Smooth muscle cell (in vitro differentiated cells): ENCODE results near the gene DNAH11. TPM values are rescaled to one million over a fixed set of nuclear protein-coding genes. Genes with fewer than 3 reads are reported as not detected.
A peak's percentile ranks its signal among the peaks of the same experiment; 100 is the strongest.
"Not testable (repeated sequence)": the region's sequence is repeated elsewhere in the genome, so short reads cannot be mapped to it uniquely, and the experiment has no call there.

Experiments
- DNase-seq: peaks from one replicate; lab custom pipeline; 2025; ENCODE audit not compliant: unreplicated experiment; lab: John Stamatoyannopoulos, UW
- H2AFZ ChIP-seq: fragments of 200-600 bp; sonication (generic); 2 replicates; pipeline ENCODE4 v1.6.0; 2016; ENCODE audit warnings: antibody characterized with exemption, low read depth, mild to moderate bottlenecking
- H3F3A ChIP-seq: fragments of 200-600 bp; sonication (generic); 2 replicates; pipeline ENCODE4 v1.6.0; 2017; ENCODE audit warnings: antibody characterized with exemption, low read depth
- H3K27ac ChIP-seq: fragments of 200-600 bp; sonication (generic); 2 replicates; pipeline ENCODE4 v1.5.1; 2016; ENCODE audit warnings: low read depth, mild to moderate bottlenecking
- H3K27me3 ChIP-seq: fragments of 200-600 bp; sonication (generic); 2 replicates; pipeline ENCODE4 v1.6.1; 2016; ENCODE audit warnings: low read depth, mild to moderate bottlenecking
- H3K36me3 ChIP-seq: fragments of 200-600 bp; sonication (generic); 2 replicates; pipeline ENCODE4 v1.5.1; 2016; ENCODE audit warnings: low read depth
- H3K4me1 ChIP-seq: fragments of 200-600 bp; sonication (generic); 2 replicates; pipeline ENCODE4 v1.5.1; 2016; ENCODE audit warnings: low read depth
- H3K4me2 ChIP-seq: fragments of 200-600 bp; sonication (generic); 2 replicates; pipeline ENCODE4 v1.6.0; 2016; ENCODE audit warnings: mild to moderate bottlenecking
- H3K4me3 ChIP-seq: fragments of 200-600 bp; sonication (generic); 2 replicates; pipeline ENCODE4 v1.5.1; 2016; ENCODE audit warnings: mild to moderate bottlenecking
- H3K79me2 ChIP-seq: fragments of 200-600 bp; sonication (generic); 2 replicates; pipeline ENCODE4 v1.6.0; 2016; ENCODE audit warnings: low read depth, mild to moderate bottlenecking
- H3K9ac ChIP-seq: fragments of 200-600 bp; sonication (generic); 2 replicates; pipeline ENCODE4 v1.6.0; 2016; ENCODE audit warnings: low read depth
- H3K9me3 ChIP-seq: fragments of 200-600 bp; sonication (generic); replicated peaks from 2 replicates; pipeline ENCODE4 v1.5.1; 2016; ENCODE audit warnings: low read depth
- H4K20me1 ChIP-seq: fragments of 200-600 bp; sonication (generic); 2 replicates; pipeline ENCODE4 v1.6.0; 2016; ENCODE audit warnings: low read depth
- CTCF ChIP-seq: fragments of 200-600 bp; sonication (generic); IDR thresholded peaks from 2 replicates; pipeline ENCODE4 v1.5.1; 2017; ENCODE audit warnings: borderline replicate concordance, mild to moderate bottlenecking, antibody characterized with exemption; ENCODE audit not compliant: insufficient read depth, poor library complexity, severe bottlenecking
- WGBS: methylation state at CpG from one replicate; pipeline ENCODE4 v1.1.7; 2016; ENCODE audit warnings: low lambda C conversion rate; 5-methylcytosine and 5-hydroxymethylcytosine counted together
- polyA plus RNA-seq: library from polyadenylated mRNA; unstranded; fragments of >200 nt; fragmentation: Nextera tagmentation; extraction: Ambion mirVana; gene quantifications from 2 replicates; pipeline ENCODE4 v1.2.1, GENCODE V29; 2016
- total RNA-seq: library from RNA; depleted of rRNA; stranded (reverse); fragments of >200 nt; gene quantifications from 2 replicates; pipeline ENCODE4 v1.2.3, GENCODE V29; 2014

The DNAH11 gene
- total and polyA plus RNA-seq, 2 experiments from 2014 or later, result 0.22 to 0.63 TPM

- Histone ChIP-seq H3K27ac (peak overlapping the region; percentile 80), H3K4me3 (no peak overlapping the region), H3K9ac (peak overlapping the region; percentile 45), H3K36me3 (no peaks in the 10 kb centered on the region), H2AFZ (peak overlapping the region; percentile 93), H3K4me1 (no peaks in the 10 kb centered on the region), H3K79me2 (no peaks in the 10 kb centered on the region), H3K4me2 (no peak overlapping the region), H4K20me1 (no peaks in the 10 kb centered on the region), H3K27me3 (no peaks in the 10 kb centered on the region), H3F3A (no peaks in the 10 kb centered on the region), H3K9me3 (no peaks in the 10 kb centered on the region)
- no peak for TF ChIP-seq CTCF
- WGBS, result 73% methylated on average over 6 of the region's 6 CpGs
- no peak for DNase-seq
These were observed 308.7 kb downstream of the DNAH11 start for GRCh38 chr7:21851559-21851967.

- H3K9me3 ChIP-seq, H3F3A ChIP-seq, H3K4me3 ChIP-seq, H3K4me2 ChIP-seq, H3K9ac ChIP-seq, H4K20me1 ChIP-seq, H3K79me2 ChIP-seq, H2AFZ ChIP-seq, DNase-seq, H3K27me3 ChIP-seq, H3K36me3 ChIP-seq, H3K27ac ChIP-seq: not testable (repeated sequence)
- 77% methylated on average over 7 of the region's 7 CpGs for WGBS
- H3K4me1 ChIP-seq, result peaks cover 12% of the 10 kb centered on the region
These were observed 322.9 kb downstream of the DNAH11 start for GRCh38 chr7:21865631-21866204.

- Histone ChIP-seq H3K36me3 (no peaks in the 10 kb centered on the region), H3K79me2 (no peaks in the 10 kb centered on the region), H3K4me1 (peaks cover 12% of the 10 kb centered on the region), H3K27me3 (no peaks in the 10 kb centered on the region), H3K27ac (no peak overlapping the region), H4K20me1 (no peaks in the 10 kb centered on the region), H3K9ac (no peak overlapping the region), H3F3A (no peaks in the 10 kb centered on the region), H2AFZ (no peak overlapping the region), H3K4me2 (no peak overlapping the region), H3K4me3 (no peak overlapping the region), H3K9me3 (no peaks in the 10 kb centered on the region)
- WGBS, result 63% methylated on average over 1 of the region's 1 CpG
- TF ChIP-seq CTCF, result no peak
- no peak for DNase-seq
These were observed 323.9 kb downstream of the DNAH11 start for GRCh38 chr7:21866731-21867130.

GRCh38 chr7:21867226-21867625 is 324.4 kb downstream of the DNAH11 start:
- Histone ChIP-seq H3K4me2 (no peak overlapping the region), H4K20me1 (no peaks in the 10 kb centered on the region), H3K9me3 (no peaks in the 10 kb centered on the region), H3K27ac (no peak overlapping the region), H2AFZ (no peak overlapping the region), H3K9ac (no peak overlapping the region), H3K27me3 (no peaks in the 10 kb centered on the region), H3F3A (no peaks in the 10 kb centered on the region), H3K36me3 (no peaks in the 10 kb centered on the region), H3K79me2 (no peaks in the 10 kb centered on the region), H3K4me1 (peaks cover 12% of the 10 kb centered on the region), H3K4me3 (no peak overlapping the region)
- DNase-seq, result no peak
- TF ChIP-seq CTCF, result no peak
